Astrocyte (in vitro differentiated cells and primary cell): ENCODE results near the gene PLCH1. TPM values are rescaled to one million over a fixed set of nuclear protein-coding genes. Genes with fewer than 3 reads are reported as not detected.

Source experiments
- DNase-seq: peaks from one replicate; pipeline ENCODE4 v3.0.0-alpha.2; 2010; ENCODE audit warnings: low read depth
- FAIRE-seq: peaks from 2 replicates; lab custom pipeline; 2011; peaks lifted over from hg19 to GRCh38; lab: Jason Lieb, UNC
- H2AFZ ChIP-seq: 2 replicates; pipeline ENCODE4 v1.6.0; 2012; ENCODE audit warnings: low read depth, low read length, inconsistent platforms
- H3K27ac ChIP-seq: 2 replicates; pipeline ENCODE4 v1.5.1; 2011; ENCODE audit warnings: low read depth, low read length, inconsistent platforms
- H3K27me3 ChIP-seq: 2 replicates; pipeline ENCODE4 v1.6.0; 2011; ENCODE audit warnings: low read length, inconsistent platforms; ENCODE audit not compliant: insufficient read depth
- H3K36me3 ChIP-seq: 2 replicates; pipeline ENCODE4 v1.5.1; 2011; ENCODE audit warnings: low read length, inconsistent platforms; ENCODE audit not compliant: insufficient read depth
- H3K4me1 ChIP-seq: 2 replicates; pipeline ENCODE4 v1.5.1; 2011; ENCODE audit warnings: low read length, inconsistent platforms; ENCODE audit not compliant: insufficient read depth
- H3K4me2 ChIP-seq: 2 replicates; pipeline ENCODE4 v1.6.0; 2012; ENCODE audit warnings: low read length, inconsistent platforms
- H3K4me3 ChIP-seq: 2 replicates; pipeline ENCODE4 v1.5.1; 2011; ENCODE audit warnings: low read depth, mild to moderate bottlenecking, low read length, inconsistent platforms; ENCODE audit not compliant: insufficient read depth
- H3K79me2 ChIP-seq: 2 replicates; pipeline ENCODE4 v1.6.0; 2012; ENCODE audit warnings: mild to moderate bottlenecking, low read length, inconsistent platforms; ENCODE audit not compliant: insufficient read depth
- H3K9ac ChIP-seq: 2 replicates; pipeline ENCODE4 v1.6.0; 2012; ENCODE audit warnings: mild to moderate bottlenecking, low read length, inconsistent platforms
- H3K9me3 ChIP-seq: 2 replicates; pipeline ENCODE4 v1.5.1; 2012; ENCODE audit warnings: low read depth, mild to moderate bottlenecking, low read length, inconsistent platforms; ENCODE audit not compliant: insufficient read depth
- H4K20me1 ChIP-seq: 2 replicates; pipeline ENCODE4 v1.6.0; 2012; ENCODE audit warnings: low read length, inconsistent platforms; ENCODE audit not compliant: insufficient read depth
- H3K27ac Mint-ChIP-seq: one replicate; pipeline ENCODE4 v1.8.0; 2021; ENCODE audit warnings: mild to moderate bottlenecking, mixed read lengths; ENCODE audit not compliant: unreplicated experiment
- H3K27me3 Mint-ChIP-seq: one replicate; pipeline ENCODE4 v1.8.0; 2021; ENCODE audit warnings: low read depth, mixed read lengths; ENCODE audit not compliant: unreplicated experiment
- H3K36me3 Mint-ChIP-seq: one replicate; pipeline ENCODE4 v1.8.0; 2021; ENCODE audit warnings: low read depth, mixed read lengths; ENCODE audit not compliant: unreplicated experiment
- H3K4me1 Mint-ChIP-seq: one replicate; pipeline ENCODE4 v1.8.0; 2021; ENCODE audit warnings: low read depth, mixed read lengths; ENCODE audit not compliant: unreplicated experiment
- H3K4me3 Mint-ChIP-seq: one replicate; pipeline ENCODE4 v1.8.0; 2021; ENCODE audit warnings: mild to moderate bottlenecking, moderate library complexity, mixed read lengths; ENCODE audit not compliant: unreplicated experiment
- H3K9me3 Mint-ChIP-seq: one replicate; pipeline ENCODE4 v1.8.0; 2021; ENCODE audit warnings: mild to moderate bottlenecking, mixed read lengths; ENCODE audit not compliant: unreplicated experiment
- CTCF ChIP-seq: IDR thresholded peaks from 2 replicates; pipeline ENCODE4 v1.5.1; 2011; ENCODE audit warnings: low read depth, mild to moderate bottlenecking, inconsistent platforms, low read length, moderate library complexity; ENCODE audit not compliant: insufficient read depth
- EZH2 ChIP-seq: IDR thresholded peaks from 2 replicates; pipeline ENCODE4 v1.6.1; 2012; ENCODE audit warnings: mild to moderate bottlenecking, low read length, inconsistent platforms; ENCODE audit not compliant: insufficient read depth
- total RNA-seq: library from RNA; stranded (reverse); gene quantifications from 2 replicates; pipeline ENCODE4 v1.2.1, GENCODE V29; 2021

PLCH1 gene
- total RNA-seq, 1 donor from 2014 or later: 1.2 TPM

- no peak overlapping the region for H3K4me3 Mint-ChIP-seq
- Histone ChIP-seq H2AFZ (no peak overlapping the region), H3K4me1 (no peaks in the 10 kb centered on the region), H3K27me3 (no peaks in the 10 kb centered on the region), H3K36me3 (no peaks in the 10 kb centered on the region), H3K4me2 (no peak overlapping the region), H3K9me3 (no peaks in the 10 kb centered on the region), H3K79me2 (no peaks in the 10 kb centered on the region), H3K4me3 (no peak overlapping the region), H3K9ac (no peak overlapping the region), H4K20me1 (no peaks in the 10 kb centered on the region), H3K27ac (no peak overlapping the region)
- no peaks in the 10 kb centered on the region for H3K27me3 Mint-ChIP-seq
- DNase-seq (no peak), FAIRE-seq (no peak)
- H3K36me3 Mint-ChIP-seq: no peaks in the 10 kb centered on the region
- no peaks in the 10 kb centered on the region for H3K9me3 Mint-ChIP-seq
- no peak overlapping the region for H3K27ac Mint-ChIP-seq
- H3K4me1 Mint-ChIP-seq: no peaks in the 10 kb centered on the region
- TF ChIP-seq EZH2 (no peak), CTCF (no peak)
Measured at GRCh38 chr3:155658006-155658405, 86.9 kb downstream of the PLCH1 start.

- H3K36me3 Mint-ChIP-seq: no peaks in the 10 kb centered on the region
- Histone ChIP-seq H3K79me2 (no peaks in the 10 kb centered on the region), H2AFZ (no peak overlapping the region), H3K36me3 (no peaks in the 10 kb centered on the region), H3K27me3 (no peaks in the 10 kb centered on the region), H4K20me1 (no peaks in the 10 kb centered on the region), H3K4me1 (no peaks in the 10 kb centered on the region), H3K27ac (no peak overlapping the region), H3K9ac (no peak overlapping the region), H3K4me3 (no peak overlapping the region), H3K9me3 (no peaks in the 10 kb centered on the region), H3K4me2 (no peak overlapping the region)
- DNase-seq: no peak
- FAIRE-seq: no peak
- no peaks in the 10 kb centered on the region for H3K9me3 Mint-ChIP-seq
- TF ChIP-seq EZH2 (no peak), CTCF (no peak)
- H3K4me1 Mint-ChIP-seq: no peaks in the 10 kb centered on the region
- H3K27me3 Mint-ChIP-seq: no peaks in the 10 kb centered on the region
- no peak overlapping the region for H3K4me3 Mint-ChIP-seq
- H3K27ac Mint-ChIP-seq: no peak overlapping the region
Measured at GRCh38 chr3:155657161-155657560, 87.7 kb downstream of the PLCH1 start.

- H3K27ac Mint-ChIP-seq: no peak overlapping the region
- no peaks in the 10 kb centered on the region for H3K36me3 Mint-ChIP-seq
- Histone ChIP-seq H3K4me3 (no peak overlapping the region), H3K36me3 (no peaks in the 10 kb centered on the region), H4K20me1 (no peaks in the 10 kb centered on the region), H3K4me2 (no peak overlapping the region), H3K27ac (no peak overlapping the region), H3K27me3 (no peaks in the 10 kb centered on the region), H3K79me2 (no peaks in the 10 kb centered on the region), H3K9me3 (no peaks in the 10 kb centered on the region), H2AFZ (no peak overlapping the region), H3K4me1 (no peaks in the 10 kb centered on the region), H3K9ac (no peak overlapping the region)
- DNase-seq: peak; percentile 20
- H3K4me3 Mint-ChIP-seq: no peak overlapping the region
- FAIRE-seq: no peak
- H3K4me1 Mint-ChIP-seq: no peaks in the 10 kb centered on the region
- H3K27me3 Mint-ChIP-seq: no peaks in the 10 kb centered on the region
- no peak for TF ChIP-seq CTCF
- no peak for TF ChIP-seq EZH2
- no peaks in the 10 kb centered on the region for H3K9me3 Mint-ChIP-seq
Measured at GRCh38 chr3:155656466-155656865, 88.4 kb downstream of the PLCH1 start.
